GM18505 (cell line): ENCODE measurements around the gene DOK5.
"Not testable (repeated sequence)": the region's sequence is repeated elsewhere in the genome, so short reads cannot be mapped to it uniquely, and the experiment has no call there.

ENCODE experiments used
- ATAC-seq: cut with Tn5 transposase; IDR thresholded peaks from one replicate; pipeline ENCODE4 v1.9.1; 2021; ENCODE audit not compliant: unreplicated experiment
- POLR2A ChIP-seq: IDR thresholded peaks from 4 replicates; pipeline ENCODE4 v1.6.1; 2011; ENCODE audit warnings: borderline replicate concordance; ENCODE audit not compliant: insufficient read depth, insufficient read length; ENCODE audit errors: extremely low read depth

Gene DOK5

GRCh38 chr20:54479138-54479906 is 3.9 kb downstream of the DOK5 start:
- no peak for ATAC-seq
- no peak for TF ChIP-seq POLR2A

GRCh38 chr20:54479937-54480336 is 4.5 kb downstream of the DOK5 start:
- not testable (repeated sequence) for ATAC-seq

- no peak for ATAC-seq
- TF ChIP-seq POLR2A: no peak
These were observed 6.0 kb downstream of the DOK5 start for GRCh38 chr20:54481442-54481841.

- ATAC-seq: no peak
- TF ChIP-seq POLR2A: no peak
These were observed 10.2 kb downstream of the DOK5 start for GRCh38 chr20:54485631-54486030.

GRCh38 chr20:54486585-54486984 is 11.2 kb downstream of the DOK5 start:
- ATAC-seq: no peak
- no peak for TF ChIP-seq POLR2A

- TF ChIP-seq POLR2A: no peak
- ATAC-seq: no peak
These were observed 13.0 kb downstream of the DOK5 start for GRCh38 chr20:54488442-54488841.

GRCh38 chr20:54491506-54491905 is 16.1 kb downstream of the DOK5 start:
- no peak for TF ChIP-seq POLR2A

GRCh38 chr20:54494303-54495006 is 19.1 kb downstream of the DOK5 start:
- TF ChIP-seq POLR2A: no peak

More at GRCh38 chr20:54491506-54491905, 16.1 kb downstream of the DOK5 start:
- ATAC-seq: no peak

GRCh38 chr20:54497931-54498718 is 22.7 kb downstream of the DOK5 start:
- no peak for TF ChIP-seq POLR2A
- no peak for ATAC-seq

More at GRCh38 chr20:54494303-54495006, 19.1 kb downstream of the DOK5 start:
- ATAC-seq: no peak

GRCh38 chr20:54499111-54499510 is 23.7 kb downstream of the DOK5 start:
- ATAC-seq: no peak
- TF ChIP-seq POLR2A: no peak

- no peak for TF ChIP-seq POLR2A
- no peak for ATAC-seq
These were observed 26.8 kb downstream of the DOK5 start for GRCh38 chr20:54502179-54502578.

- no peak for TF ChIP-seq POLR2A
- ATAC-seq: no peak
These were observed 31.2 kb downstream of the DOK5 start for GRCh38 chr20:54506643-54507042.

- TF ChIP-seq POLR2A: no peak
- no peak for ATAC-seq
These were observed 35.2 kb downstream of the DOK5 start for GRCh38 chr20:54510541-54511129.

GRCh38 chr20:54512694-54513093 is 37.3 kb downstream of the DOK5 start:
- ATAC-seq: no peak
- TF ChIP-seq POLR2A: no peak

GRCh38 chr20:54514028-54514607 is 38.7 kb downstream of the DOK5 start:
- TF ChIP-seq POLR2A: no peak
- no peak for ATAC-seq
